Stimulated activated CD4-positive, alpha-beta T cell treated with anti-CD3 and anti-CD28 coated beads, Interleukin-4, amount 100 ng/mL, for 24 hours (primary cell): ENCODE measurements around the gene OR4B1.

Experiments used
- DNase-seq: peaks from one replicate; pipeline ENCODE4 v3.0.0-alpha.2; 2020

Gene OR4B1

GRCh38 chr11:48263423-48263911 is 46.9 kb downstream of the OR4B1 start, which contains the start of gene OR4X1:
OR4X1 (plus strand) TSS chr11:48263861; CDS start chr11:48263861, 0 bp downstream.
- no peak for DNase-seq
